ENCODE results near the gene SYT2.

Gene SYT2

GRCh38 chr1:202703191-202703590 is 7.1 kb downstream of the SYT2 start:
- DNase-seq: no peak

- DNase-seq: no peak
These were observed 8.2 kb downstream of the SYT2 start for GRCh38 chr1:202702088-202702487.

GRCh38 chr1:202701200-202701599 is 9.1 kb downstream of the SYT2 start:
- no peak for DNase-seq

GRCh38 chr1:202700061-202700460 is 10.2 kb downstream of the SYT2 start:
- DNase-seq: no peak

GRCh38 chr1:202698276-202698675 is 12.0 kb downstream of the SYT2 start:
- no peak for DNase-seq

- DNase-seq: peak; percentile 33
These were observed 13.2 kb downstream of the SYT2 start for GRCh38 chr1:202697038-202697437.

- DNase-seq: no peak
These were observed 15.9 kb downstream of the SYT2 start for GRCh38 chr1:202694314-202694713.

GRCh38 chr1:202692959-202693555 is 17.2 kb downstream of the SYT2 start:
- DNase-seq: peak; percentile 74

GRCh38 chr1:202691816-202692215 is 18.4 kb downstream of the SYT2 start:
- DNase-seq: peak; percentile 83

GRCh38 chr1:202689493-202690342 is 20.5 kb downstream of the SYT2 start:
- no peak for DNase-seq

- DNase-seq: no peak
These were observed 21.2 kb downstream of the SYT2 start for GRCh38 chr1:202689082-202689481.

- DNase-seq: no peak
These were observed 21.9 kb downstream of the SYT2 start for GRCh38 chr1:202688401-202688800.

GRCh38 chr1:202687798-202688197 is 22.5 kb downstream of the SYT2 start:
- no peak for DNase-seq

GRCh38 chr1:202687370-202687769 is 22.9 kb downstream of the SYT2 start:
- DNase-seq: no peak

- DNase-seq: no peak
These were observed 24.6 kb downstream of the SYT2 start for GRCh38 chr1:202685641-202686040.

- no peak for DNase-seq
These were observed 25.5 kb downstream of the SYT2 start for GRCh38 chr1:202684716-202685115.

- DNase-seq: no peak
These were observed 27.2 kb downstream of the SYT2 start for GRCh38 chr1:202683029-202683428.

- no peak for DNase-seq
These were observed 27.8 kb downstream of the SYT2 start for GRCh38 chr1:202682477-202682876.

GRCh38 chr1:202681736-202682420 is 28.4 kb downstream of the SYT2 start:
- no peak for DNase-seq

GRCh38 chr1:202680586-202681352 is 29.5 kb downstream of the SYT2 start:
- no peak for DNase-seq

GRCh38 chr1:202679406-202680177 is 30.7 kb downstream of the SYT2 start:
- no peak for DNase-seq

- DNase-seq: no peak
These were observed 32.8 kb downstream of the SYT2 start for GRCh38 chr1:202677433-202677832.

All from NCI-H1694 treated with DMSO at 0.1 percent for 48 hours (cell line).